DOHH2 (cell line): ENCODE results near the gene S1PR1.

ENCODE experiments used
- CTCF ChIP-seq: fragments of 200-600 bp; sonication (generic); IDR thresholded peaks from one replicate; pipeline ENCODE4 v1.5.1; 2014; ENCODE audit warnings: antibody characterized with exemption, mild to moderate bottlenecking, low read depth, low read length; ENCODE audit not compliant: poor library complexity, severe bottlenecking
- EZH2phosphoT487 ChIP-seq: fragments of 200-600 bp; sonication (generic); IDR thresholded peaks from 2 replicates; pipeline ENCODE4 v1.6.1; 2017; ENCODE audit warnings: borderline replicate concordance, mild to moderate bottlenecking, antibody characterized with exemption, low read length, moderate library complexity, mixed read lengths

GRCh38 chr1:101203820-101204540 is 32.8 kb upstream of the S1PR1 start:
- TF ChIP-seq CTCF (no peak), EZH2phosphoT487 (no peak)
